Measurements from ENCODE around the gene ZNF609.

The ZNF609 gene

GRCh38 chr15:64552281-64552948 is 92.0 kb downstream of the ZNF609 start:
- no peak for DNase-seq (ENCODE audit: low read depth)
- no peak for TF ChIP-seq CTCF (conservative IDR thresholded peaks at IDR 0.05; ENCODE audit: low read depth, low read length)

DNA sequence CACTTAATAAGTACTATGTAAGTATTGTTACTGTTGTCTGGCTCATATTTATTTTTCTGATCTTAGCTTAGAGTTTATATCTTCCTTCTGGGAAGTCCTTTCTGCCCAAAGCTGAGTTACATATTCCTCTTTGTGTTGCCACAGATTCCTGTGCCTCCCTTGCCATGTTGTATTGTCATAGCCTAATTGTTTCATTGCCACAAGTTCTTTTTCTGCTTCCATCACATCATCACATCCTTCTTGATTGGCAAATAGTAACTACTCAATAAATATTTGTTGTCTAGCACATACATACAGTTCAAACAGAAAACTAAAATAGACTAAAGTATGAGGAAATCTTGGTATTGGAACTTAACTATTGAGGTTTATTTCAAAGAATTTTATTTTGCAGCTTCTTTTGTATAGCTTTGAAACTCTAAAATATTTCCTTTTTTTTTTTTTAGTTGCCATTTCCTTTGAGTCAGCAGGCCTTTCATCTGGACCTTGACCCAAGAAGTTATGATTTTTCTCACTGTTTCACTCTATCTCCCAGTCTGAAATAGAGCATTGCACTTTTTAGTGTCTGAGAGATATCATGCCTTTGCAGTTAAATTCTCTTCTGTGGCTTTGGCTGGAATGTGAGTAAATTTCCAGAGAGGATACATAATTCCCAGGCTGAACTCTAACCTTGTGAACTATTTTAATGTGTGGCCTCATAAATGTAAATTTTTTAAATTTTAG is 98.2 kb downstream of the ZNF609 start:
- no peak for DNase-seq (ENCODE audit: low read depth)
- H3K4me3 ChIP-seq (ENCODE audit: low read length): no peak overlapping the region
- no peak for TF ChIP-seq CTCF (conservative IDR thresholded peaks at IDR 0.05; ENCODE audit: low read depth, low read length)

More at GRCh38 chr15:64552281-64552948, 92.0 kb downstream of the ZNF609 start:
- H3K4me3 ChIP-seq (ENCODE audit: low read length): no peak overlapping the region

- DNase-seq (ENCODE audit: low read depth): no peak
- TF ChIP-seq CTCF (conservative IDR thresholded peaks at IDR 0.05; ENCODE audit: low read depth, low read length): no peak
- no peak overlapping the region for H3K4me3 ChIP-seq (ENCODE audit: low read length)
Measured at GRCh38 chr15:64559243-64559642, 98.9 kb downstream of the ZNF609 start.

DNA sequence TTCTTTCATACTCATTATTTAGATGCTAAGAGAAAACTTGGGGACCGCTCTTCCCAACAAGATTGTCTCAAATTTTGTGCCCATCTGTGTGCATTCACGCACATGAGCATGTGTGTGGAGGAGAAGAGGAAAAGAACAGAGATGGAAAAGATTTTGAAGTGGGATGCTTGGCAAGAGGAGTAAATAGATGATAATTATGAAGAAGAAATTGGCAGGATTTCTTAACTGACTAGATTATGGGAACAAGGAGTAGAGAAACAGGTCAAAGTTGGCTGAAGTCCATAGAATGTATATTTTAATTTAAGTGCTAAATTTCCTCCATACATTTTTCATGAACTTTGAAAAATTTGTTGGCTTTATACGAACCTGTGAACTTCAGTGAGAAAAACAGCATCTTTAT is 100.1 kb downstream of the ZNF609 start:
- no peak overlapping the region for H3K4me3 ChIP-seq (ENCODE audit: low read length)
- no peak for DNase-seq (ENCODE audit: low read depth)
- TF ChIP-seq CTCF (conservative IDR thresholded peaks at IDR 0.05; ENCODE audit: low read depth, low read length): no peak

DNA sequence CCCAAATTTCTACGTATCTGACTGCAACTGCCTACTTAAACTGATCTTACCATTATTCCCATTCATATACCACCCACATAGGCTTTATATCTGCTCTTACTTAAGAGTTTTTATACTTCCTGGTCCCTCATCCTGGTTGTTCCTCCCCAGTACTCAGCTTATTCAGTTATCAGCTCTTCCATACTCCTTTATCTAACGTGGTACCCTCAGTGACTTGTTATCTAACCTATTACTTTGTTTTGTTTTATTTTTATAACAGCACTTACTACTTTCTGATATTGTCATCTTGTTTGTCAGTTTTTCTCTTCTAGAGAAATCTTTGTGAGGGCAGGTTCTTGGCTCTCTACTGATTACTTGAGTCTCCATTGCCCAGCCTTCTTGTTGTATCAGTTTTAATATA is 100.6 kb downstream of the ZNF609 start:
- no peak overlapping the region for H3K4me3 ChIP-seq (ENCODE audit: low read length)
- TF ChIP-seq CTCF (conservative IDR thresholded peaks at IDR 0.05; ENCODE audit: low read depth, low read length): no peak
- no peak for DNase-seq (ENCODE audit: low read depth)

DNA sequence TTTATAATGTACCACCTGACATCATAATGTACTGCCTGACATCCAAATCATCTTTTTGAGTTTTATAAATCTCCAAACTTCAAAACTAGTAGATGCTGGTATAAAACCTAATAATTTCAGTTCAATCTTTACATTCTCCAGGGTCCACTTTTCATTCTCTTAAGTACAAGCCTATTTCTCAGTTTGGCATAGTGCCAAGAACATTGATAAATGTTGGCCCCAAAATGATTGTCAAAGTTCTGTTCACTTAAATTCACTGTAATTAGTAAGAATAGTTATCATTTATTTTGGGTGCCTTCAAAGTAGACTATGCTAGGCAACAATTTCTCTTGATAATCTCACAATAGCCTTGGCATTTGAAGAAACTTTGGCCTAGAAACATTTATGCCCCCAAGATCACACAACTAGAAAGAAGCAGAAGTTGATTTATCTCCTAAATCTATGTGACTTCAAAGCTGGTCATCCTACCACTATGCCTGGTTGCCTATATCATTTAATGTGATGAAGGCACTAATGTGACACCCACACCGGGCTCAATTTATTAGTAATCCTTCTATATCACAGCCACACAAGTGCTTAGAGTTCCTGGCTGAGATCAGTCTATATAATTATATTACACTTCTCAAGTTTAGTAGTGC is 101.7 kb downstream of the ZNF609 start:
- no peak overlapping the region for H3K4me3 ChIP-seq (ENCODE audit: low read length)
- TF ChIP-seq CTCF (conservative IDR thresholded peaks at IDR 0.05; ENCODE audit: low read depth, low read length): no peak
- no peak for DNase-seq (ENCODE audit: low read depth)
